ENCODE results near the gene KIF6. TPM values are rescaled to one million over a fixed set of nuclear protein-coding genes. Genes with fewer than 3 reads are reported as not detected.
A peak's percentile ranks its signal among the peaks of the same experiment; 100 is the strongest.

Gene KIF6
- total and polyA plus RNA-seq, 2 of the 8 experiments (the other 6 are each of a cell fraction or from before 2014, with no cell fraction given), result 0.53 to 0.65 TPM

DNA sequence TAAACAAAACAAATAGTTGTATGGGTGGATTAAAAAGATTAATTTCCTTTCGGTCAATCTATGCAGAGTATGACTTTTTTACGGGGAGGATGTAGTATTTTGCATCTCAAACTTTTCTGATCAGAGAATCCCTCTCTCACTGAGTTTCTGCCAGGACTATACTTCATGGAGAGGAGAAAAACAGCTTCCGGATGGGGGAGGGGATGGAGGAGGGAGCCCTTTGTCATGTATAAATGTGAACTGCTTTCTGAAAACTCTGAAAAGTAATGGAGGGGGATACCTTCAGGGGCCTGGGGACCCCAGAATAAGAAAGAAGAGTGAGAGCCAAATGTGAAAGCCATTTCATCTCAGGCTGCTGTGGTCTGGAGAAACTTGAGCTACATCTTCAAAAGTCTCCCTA, 229.6 kb downstream of the KIF6 start:
- no peaks in the 10 kb centered on the region; the same call in 1 of the 2 replicates for H3K23me2 ChIP-seq (ENCODE audit: low read depth, low read length)
- no peak overlapping the region for H2BK15ac ChIP-seq (ENCODE audit: low read length)
- no peak overlapping the region for H3K9ac ChIP-seq (replicated peaks in 1 of 4; ENCODE audit: extremely low read depth in 1 of 4, low read depth in 3 of 4, low read length in 3 of 4)
- H3K23ac ChIP-seq (ENCODE audit: insufficient read length), result no peak overlapping the region
- 0 out of 2 replicates have a peak overlapping the region, but pooled peaks have one; percentile 100 for H2BK20ac ChIP-seq (ENCODE audit: low read length)
- no peaks in the 10 kb centered on the region for H3K9me3 ChIP-seq (ENCODE audit: insufficient read depth in 2 of 2, low read depth in 1 of 2, low read length in 1 of 2)
- H2BK12ac ChIP-seq (ENCODE audit: low read depth, low read length), result peak overlapping the region; percentile 97; the same call in 1 of the 2 replicates
- H4K20me1 ChIP-seq (replicated peaks in 1 of 2; ENCODE audit: control insufficient read depth in 1 of 2, insufficient read depth in 2 of 2, low read length in 2 of 2), result no peaks in the 10 kb centered on the region
- H4K8ac ChIP-seq (ENCODE audit: extremely low read depth, insufficient read depth, low read length), result no peak overlapping the region
- DNase-seq (ENCODE audit: low read depth in 1 of 2, low spot score in 2 of 2) (no peak), FAIRE-seq (peak; percentile 58)
- no peaks in the 10 kb centered on the region for H3K36me3 ChIP-seq (ENCODE audit: control insufficient read depth in 2 of 4, insufficient read depth in 4 of 4, low read length in 3 of 4)
- peak overlapping the region; percentile 80 for H2BK5ac ChIP-seq (ENCODE audit: low read depth, low read length)
- H3K27ac ChIP-seq (ENCODE audit: low read depth, low read length), result no peak overlapping the region
- H3K4me3 ChIP-seq (ENCODE audit: extremely low read depth in 1 of 4, insufficient read depth in 2 of 4, low read depth in 3 of 4, low read length in 4 of 4), result peak overlapping the region in 1 of 4 experiments; percentile 35; a peak in 1 of 8 replicates
- ChIA-PET POLR2A (ENCODE audit: partially characterized antibody) (interaction anchor here (1.0 kb wide), 1 partner anchor 72 kb away, joined by 3 read pairs; no protein-coding TSS in a partner anchor), CTCF (ENCODE audit: partially characterized antibody) (interaction anchor here (0.9 to 1.4 kb wide), 2 partner anchors 57 to 106 kb away, joined by 3 read pairs; no protein-coding TSS in a partner anchor)
- peak overlapping the region; percentile 73 for H2BK120ac ChIP-seq (replicated peaks; ENCODE audit: low read depth, low read length)
- H3K56ac ChIP-seq (replicated peaks; ENCODE audit: insufficient read length, low read depth, low read length), result no peak overlapping the region
- TF ChIP-seq ASH2L (IDR thresholded peaks at IDR 0.05; ENCODE audit: low read length) (peak; percentile 48), TCF12 (IDR thresholded peaks at IDR 0.05; ENCODE audit: low read depth, low read length) (no peak), RBBP5 (IDR thresholded peaks at IDR 0.05; ENCODE audit: borderline replicate concordance, low read depth, low read length) (0 out of 2 replicates have a peak, but pooled peaks have one; percentile 62), SP1 (IDR thresholded peaks at IDR 0.05; ENCODE audit: low read depth, low read length) (peak; percentile 80), POU5F1 (IDR thresholded peaks at IDR 0.05; ENCODE audit: low read depth, low read length) (peak; percentile 90)
- 69% methylated on average over 3 of the region's 3 CpGs; no CpG with 5 or more reads in 1 of the 2 experiments for WGBS, 2 experiments (ENCODE audit: extremely low coverage in 1 of 2, insufficient coverage in 1 of 2, insufficient read length in 1 of 2, insufficient replicate concordance in 2 of 2, low coverage in 1 of 2, low lambda C conversion rate in 2 of 2, missing lambda C conversion rate in 1 of 2)
- H3K14ac ChIP-seq (ENCODE audit: insufficient read length), result no peak overlapping the region
- H4K5ac ChIP-seq (ENCODE audit: insufficient read length, low read depth, low read length), result no peak overlapping the region
- H3K79me2 ChIP-seq (ENCODE audit: control insufficient read depth in 1 of 2, insufficient read depth in 2 of 2, low read length in 2 of 2), result no peaks in the 10 kb centered on the region
- H3K4me1 ChIP-seq (replicated peaks in 1 of 4; ENCODE audit: control insufficient read depth in 3 of 4, insufficient read depth in 4 of 4, low read length in 3 of 4), result peaks cover 8 to 13% (median 9%) of the 10 kb centered on the region in 4 experiments
- H3K27me3 ChIP-seq (replicated peaks in 1 of 4; ENCODE audit: control insufficient read depth in 3 of 4, extremely low read depth in 1 of 4, insufficient read depth in 3 of 4, low read length in 3 of 4), result no peaks in the 10 kb centered on the region
- no peaks in the 10 kb centered on the region for H3K79me1 ChIP-seq (ENCODE audit: low read depth, low read length)
- H3K4me2 ChIP-seq (ENCODE audit: insufficient read depth in 1 of 2, low read depth in 2 of 2, low read length in 2 of 2), result peak overlapping the region; percentile 29 to 43; a peak in 3 of 4 replicates
- H3K4ac ChIP-seq (replicated peaks; ENCODE audit: insufficient read length, low read depth, low read length), result no peak overlapping the region
- H2AK5ac ChIP-seq (ENCODE audit: low read depth, low read length), result no peak overlapping the region
- H2AFZ ChIP-seq (ENCODE audit: low read length), result peak overlapping the region; percentile 4; the same call in 1 of the 2 replicates
- H3K18ac ChIP-seq (ENCODE audit: extremely low read depth, low read length), result peak overlapping the region; percentile 62
- peak overlapping the region; percentile 70 for H4K91ac ChIP-seq (replicated peaks; ENCODE audit: insufficient read length, low read length)

Data from H1 (cell line).